ENCODE measurements around the gene FAM131A.

FAM131A gene

GRCh38 chr3:184351511-184352148 is 14.2 kb downstream of the FAM131A start:
- in situ Hi-C loops (cut with MboI; ENCODE audit: low pct_unique_long_range_greater_than_20kb, low sequenced_read_pairs): loop anchor here (25.0 kb wide), 1 partner anchor 411 kb away; no protein-coding TSS in a partner anchor
- no peak for DNase-seq

GRCh38 chr3:184352149-184352785 is 14.9 kb downstream of the FAM131A start:
- no peak for DNase-seq
- in situ Hi-C loops (cut with MboI; ENCODE audit: low pct_unique_long_range_greater_than_20kb, low sequenced_read_pairs): loop anchor here (25.0 kb wide), 1 partner anchor 410 kb away; no protein-coding TSS in a partner anchor

GRCh38 chr3:184352897-184353545 is 15.6 kb downstream of the FAM131A start:
- DNase-seq: no peak
- in situ Hi-C loops (cut with MboI; ENCODE audit: low pct_unique_long_range_greater_than_20kb, low sequenced_read_pairs): loop anchor here (25.0 kb wide), 1 partner anchor 409 kb away; no protein-coding TSS in a partner anchor

GRCh38 chr3:184353546-184353941 is 16.1 kb downstream of the FAM131A start:
- in situ Hi-C loops (cut with MboI; ENCODE audit: low pct_unique_long_range_greater_than_20kb, low sequenced_read_pairs): loop anchor here (25.0 kb wide), 1 partner anchor 409 kb away; no protein-coding TSS in a partner anchor
- DNase-seq: no peak

GRCh38 chr3:184354121-184354728 is 16.8 kb downstream of the FAM131A start:
- peak; percentile 30 for DNase-seq
- in situ Hi-C loops (cut with MboI; ENCODE audit: low pct_unique_long_range_greater_than_20kb, low sequenced_read_pairs): loop anchor here (25.0 kb wide), 1 partner anchor 408 kb away; no protein-coding TSS in a partner anchor

GRCh38 chr3:184354754-184355153 is 17.4 kb downstream of the FAM131A start:
- no peak for DNase-seq
- in situ Hi-C loops (cut with MboI; ENCODE audit: low pct_unique_long_range_greater_than_20kb, low sequenced_read_pairs): loop anchor here (25.0 kb wide), 1 partner anchor 408 kb away; no protein-coding TSS in a partner anchor

GRCh38 chr3:184355261-184356040 is 18.1 kb downstream of the FAM131A start:
- in situ Hi-C loops (cut with MboI; ENCODE audit: low pct_unique_long_range_greater_than_20kb, low sequenced_read_pairs): loop anchor here (25.0 kb wide), 1 partner anchor 407 kb away; no protein-coding TSS in a partner anchor
- no peak for DNase-seq

- in situ Hi-C loops (cut with MboI; ENCODE audit: low pct_unique_long_range_greater_than_20kb, low sequenced_read_pairs): loop anchor here (25.0 kb wide), 1 partner anchor 405 kb away; no protein-coding TSS in a partner anchor
- DNase-seq: no peak
These were observed 20.1 kb downstream of the FAM131A start for GRCh38 chr3:184357248-184358123.

- in situ Hi-C loops (cut with MboI; ENCODE audit: low pct_unique_long_range_greater_than_20kb, low sequenced_read_pairs): loop anchor here (25.0 kb wide), 1 partner anchor 404 kb away; no protein-coding TSS in a partner anchor
- no peak for DNase-seq
These were observed 20.8 kb downstream of the FAM131A start for GRCh38 chr3:184358124-184358767.

GRCh38 chr3:184358921-184359350 is 21.5 kb downstream of the FAM131A start:
- in situ Hi-C loops (cut with MboI; ENCODE audit: low pct_unique_long_range_greater_than_20kb, low sequenced_read_pairs): loop anchor here (25.0 kb wide), 1 partner anchor 403 kb away; no protein-coding TSS in a partner anchor
- no peak for DNase-seq

- no peak for DNase-seq
- in situ Hi-C loops (cut with MboI; ENCODE audit: low pct_unique_long_range_greater_than_20kb, low sequenced_read_pairs): loop anchor here (25.0 kb wide), 1 partner anchor 403 kb away; no protein-coding TSS in a partner anchor
These were observed 22.2 kb downstream of the FAM131A start for GRCh38 chr3:184359610-184360009.

- no peak for DNase-seq
- in situ Hi-C loops (cut with MboI; ENCODE audit: low pct_unique_long_range_greater_than_20kb, low sequenced_read_pairs): loop anchor here (25.0 kb wide), 1 partner anchor 402 kb away; no protein-coding TSS in a partner anchor
These were observed 22.9 kb downstream of the FAM131A start for GRCh38 chr3:184360070-184360928.

GRCh38 chr3:184360929-184361531 is 23.6 kb downstream of the FAM131A start:
- in situ Hi-C loops (cut with MboI; ENCODE audit: low pct_unique_long_range_greater_than_20kb, low sequenced_read_pairs): loop anchor here (25.0 kb wide), 1 partner anchor 401 kb away; no protein-coding TSS in a partner anchor

GRCh38 chr3:184361532-184361931 is 24.1 kb downstream of the FAM131A start, which contains the start of the genes CLCN2 and POLR2H:
TSS of gene CLCN2 (minus strand) at chr3:184361605. CDS start at chr3:184361479, 126 bp downstream.
TSS of gene POLR2H (plus strand) at chr3:184361710. CDS start at chr3:184363493, 1,783 bp downstream.
- in situ Hi-C loops (cut with MboI; ENCODE audit: low pct_unique_long_range_greater_than_20kb, low sequenced_read_pairs): loop anchor here (25.0 kb wide), 1 partner anchor 401 kb away; no protein-coding TSS in a partner anchor
- DNase-seq: no peak

More at GRCh38 chr3:184360929-184361531, 23.6 kb downstream of the FAM131A start:
- DNase-seq: no peak

- peak; percentile 60 for DNase-seq
- in situ Hi-C loops (cut with MboI; ENCODE audit: low pct_unique_long_range_greater_than_20kb, low sequenced_read_pairs): loop anchor here (25.0 kb wide), 1 partner anchor 400 kb away; no protein-coding TSS in a partner anchor
These were observed 24.7 kb downstream of the FAM131A start for GRCh38 chr3:184361932-184362667.
